NCI-H1930 (cell line): ENCODE results near the gene AGT.
"Not testable (repeated sequence)": the region's sequence is repeated elsewhere in the genome, so short reads cannot be mapped to it uniquely, and the experiment has no call there.

Experiments used
- DNase-seq, 2 experiments: peaks; one replicate each; lab custom pipeline; 2025; lab: John Stamatoyannopoulos, UW

The AGT gene

DNA sequence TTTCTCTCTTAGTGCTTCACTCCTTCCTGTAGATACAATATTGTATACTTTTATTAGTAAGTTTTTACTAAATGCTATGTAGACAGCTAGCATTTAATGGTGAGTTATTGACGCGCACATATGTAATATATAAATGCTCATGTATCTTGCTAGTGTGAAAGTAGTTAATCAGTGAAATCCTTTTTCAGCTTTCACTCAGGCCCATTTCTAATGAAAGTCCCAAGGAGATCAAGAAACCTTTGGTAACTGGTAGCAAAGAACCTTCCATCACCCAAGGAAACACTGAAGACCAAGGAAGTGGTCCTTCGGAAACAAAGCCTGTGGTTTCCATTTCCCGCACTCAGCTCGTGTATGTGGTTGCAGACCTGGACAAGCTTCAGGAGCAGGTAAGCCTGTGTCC lies 27.2 kb downstream of the AGT start:
- no peak for DNase-seq

DNA sequence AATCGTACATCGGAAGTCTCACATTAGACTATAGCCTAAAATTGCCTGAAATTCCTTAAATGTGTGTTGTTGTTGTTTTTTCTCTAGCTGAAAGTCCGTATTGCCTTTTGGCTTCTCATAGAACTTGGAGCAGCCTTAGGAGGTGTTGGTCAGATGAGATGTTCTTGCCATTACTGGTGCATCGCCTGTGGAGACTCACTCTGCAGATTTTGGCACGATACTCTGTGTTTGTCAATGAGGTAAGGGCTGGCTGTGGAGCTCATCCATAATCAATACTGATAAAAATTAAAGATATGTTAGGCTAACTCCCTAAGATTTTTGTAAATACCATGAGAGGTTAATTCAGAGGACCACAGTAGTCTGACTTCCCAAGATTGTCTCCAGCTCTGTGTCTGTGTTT lies 28.9 kb downstream of the AGT start:
- no peak for DNase-seq

DNA sequence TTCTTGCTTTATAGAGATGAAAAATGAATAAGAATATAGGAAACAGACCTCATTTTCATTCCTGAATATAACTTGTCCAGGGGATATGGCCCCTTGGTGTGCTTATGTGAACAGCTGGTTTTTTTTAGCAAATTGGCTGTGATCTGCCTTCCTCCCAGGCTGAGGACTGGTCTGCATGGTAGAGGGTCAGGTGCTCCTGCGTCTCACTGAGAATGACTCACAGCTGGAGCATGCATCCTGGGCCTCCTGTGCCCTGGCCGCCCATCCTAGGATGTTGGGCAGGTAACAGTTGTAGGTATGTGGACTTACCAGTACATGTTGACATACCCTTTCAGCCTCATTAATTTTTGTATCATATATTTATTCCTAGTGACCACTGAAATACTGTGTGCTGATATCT lies 29.8 kb downstream of the AGT start:
- no peak for DNase-seq

DNA sequence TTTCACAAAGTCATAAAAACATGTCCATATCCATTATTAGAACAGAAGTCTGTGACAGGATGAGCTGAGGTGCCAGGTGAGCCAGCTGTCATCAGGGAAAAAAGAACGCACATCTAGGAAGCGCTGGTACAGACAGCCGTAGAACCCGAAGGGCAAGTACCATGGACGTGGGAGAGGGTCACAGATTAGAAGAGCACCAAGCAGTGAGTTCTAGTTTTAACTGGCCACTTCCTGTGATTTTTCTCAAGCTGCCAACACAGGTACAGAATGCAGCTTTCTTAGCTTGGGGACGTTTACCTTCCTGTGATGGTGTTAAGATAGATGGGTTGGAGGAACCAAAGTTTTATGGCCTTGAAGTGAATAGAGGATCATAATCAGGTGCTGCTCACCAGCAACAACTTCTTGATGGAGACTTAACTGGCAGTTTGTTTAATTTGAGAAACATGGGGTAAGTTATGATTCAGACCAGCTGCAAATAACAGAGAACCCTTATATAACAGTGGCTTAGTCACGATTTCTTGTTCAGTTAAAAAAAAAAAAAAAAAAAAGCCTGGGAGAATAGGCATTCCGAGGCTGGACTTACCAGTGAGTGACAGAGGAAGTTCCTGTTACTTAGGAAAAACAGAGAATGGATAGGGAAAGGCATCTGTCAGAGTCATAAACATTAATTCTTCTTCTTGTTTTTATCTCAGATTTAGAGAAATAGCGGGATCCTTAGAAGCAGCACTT lies 30.9 kb downstream of the AGT start:
- DNase-seq = no peak

DNA sequence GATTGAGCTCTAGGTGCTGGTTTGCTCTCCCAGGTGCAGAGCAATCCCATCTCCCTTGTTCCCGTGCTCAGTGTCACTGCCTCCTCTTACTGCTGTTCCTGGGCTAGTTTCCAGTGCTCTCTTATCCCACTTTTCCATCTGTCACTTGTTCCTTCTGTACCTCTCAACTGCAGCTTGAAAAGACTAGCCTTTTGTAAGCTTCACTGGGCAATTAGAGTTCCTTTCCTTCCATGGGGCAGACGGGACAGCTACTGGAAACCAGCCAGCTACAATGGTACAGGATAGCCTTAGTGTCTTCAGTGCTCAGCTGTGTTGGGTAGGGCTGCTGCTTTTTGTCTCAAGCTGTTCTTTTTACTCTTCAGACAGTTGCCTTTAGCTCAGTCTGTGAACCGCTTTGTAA lies 31.6 kb downstream of the AGT start:
- DNase-seq = no peak

DNA sequence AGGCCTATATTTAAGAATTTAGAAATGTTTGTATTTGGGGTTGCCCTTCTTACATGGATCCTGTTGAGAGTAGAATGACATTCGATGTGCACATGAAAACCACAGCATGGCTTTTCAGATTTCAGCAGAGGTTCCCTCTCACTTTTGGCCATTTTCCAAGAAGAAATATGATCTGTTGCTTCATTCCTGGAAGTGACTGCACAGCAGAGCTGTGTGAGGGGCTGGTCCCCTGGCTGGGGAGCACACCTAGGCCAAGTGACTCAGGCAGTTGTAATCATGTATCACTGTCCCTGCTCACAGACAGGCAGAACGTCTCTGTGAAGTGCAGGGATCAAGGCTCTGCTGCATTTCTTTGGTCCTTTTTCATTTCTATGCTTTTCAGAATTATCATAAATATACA lies 32.3 kb downstream of the AGT start:
- peak in 1 of 2 experiments; percentile 7 for DNase-seq

DNA sequence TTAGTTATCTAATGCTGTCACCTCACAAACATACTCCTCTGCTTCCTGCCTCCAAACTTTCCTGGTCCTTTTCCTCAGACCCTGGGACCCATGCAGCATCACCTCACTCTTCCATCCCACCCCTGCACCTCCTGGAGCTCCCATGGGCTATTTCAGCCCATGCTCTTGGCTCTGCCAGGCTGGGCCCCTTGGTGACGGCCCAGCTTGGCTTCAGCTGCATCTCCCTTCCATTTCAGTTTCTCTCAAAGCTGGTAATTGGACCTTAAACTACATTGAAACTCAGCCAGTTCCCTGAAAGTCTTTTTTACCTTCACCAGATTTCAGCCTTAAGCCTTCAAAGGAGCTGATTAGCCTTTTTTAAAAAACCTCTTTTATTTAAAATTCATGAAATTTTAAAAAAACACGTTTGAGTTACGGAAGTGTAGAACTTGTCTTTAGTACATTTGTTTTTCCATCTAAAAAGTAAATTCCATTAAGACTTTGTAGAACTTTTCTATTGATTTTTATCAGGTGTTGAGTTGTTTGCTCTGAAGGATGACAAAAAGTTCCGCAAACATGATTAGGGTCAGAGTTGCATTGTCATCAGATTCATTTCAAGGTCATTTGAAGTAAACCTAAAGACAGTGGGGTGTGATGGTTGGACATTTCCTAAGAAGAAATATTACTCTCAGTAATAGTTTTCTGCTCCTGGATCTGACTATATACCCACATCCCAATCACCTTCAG lies 33.5 kb downstream of the AGT start:
- DNase-seq = no peak

DNA sequence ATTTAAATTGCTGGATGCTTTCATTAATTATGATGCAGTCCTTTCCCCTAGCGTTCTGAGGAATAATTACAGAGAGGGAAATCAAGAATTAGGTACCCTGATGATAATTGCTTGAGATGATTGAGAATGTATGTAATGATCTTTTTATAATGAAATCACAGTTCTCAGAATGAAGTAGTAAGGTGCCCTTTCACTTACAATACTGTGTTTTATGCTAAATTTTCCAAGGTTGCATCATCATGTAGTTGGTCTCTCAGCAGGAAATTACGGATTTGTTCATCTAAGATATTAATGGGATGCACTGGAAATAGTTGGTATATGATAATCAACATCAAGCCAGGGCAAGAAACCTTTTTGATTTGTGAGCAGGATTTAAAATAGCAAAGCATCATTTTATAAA lies 34.1 kb downstream of the AGT start:
- DNase-seq = no peak

DNA sequence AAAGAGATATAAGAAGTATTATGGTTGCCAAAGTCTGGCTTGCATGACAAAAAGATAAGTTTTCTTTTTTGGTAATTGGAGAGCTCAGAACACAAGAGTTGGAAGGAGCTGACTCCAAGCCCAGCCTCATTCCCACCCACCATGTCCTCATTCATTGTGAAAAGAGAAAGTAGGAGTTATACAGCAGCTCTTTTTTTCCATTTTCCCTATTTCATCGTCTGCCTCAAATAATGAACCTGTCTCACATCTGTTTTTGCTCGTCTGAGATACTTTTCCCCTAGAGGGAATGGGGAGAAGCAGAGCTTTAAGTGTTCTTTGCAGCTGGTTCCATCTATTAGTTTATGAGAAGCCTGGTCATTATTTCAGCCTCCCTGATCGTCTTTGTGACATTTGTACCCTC lies 34.7 kb downstream of the AGT start:
- DNase-seq = no peak

DNA sequence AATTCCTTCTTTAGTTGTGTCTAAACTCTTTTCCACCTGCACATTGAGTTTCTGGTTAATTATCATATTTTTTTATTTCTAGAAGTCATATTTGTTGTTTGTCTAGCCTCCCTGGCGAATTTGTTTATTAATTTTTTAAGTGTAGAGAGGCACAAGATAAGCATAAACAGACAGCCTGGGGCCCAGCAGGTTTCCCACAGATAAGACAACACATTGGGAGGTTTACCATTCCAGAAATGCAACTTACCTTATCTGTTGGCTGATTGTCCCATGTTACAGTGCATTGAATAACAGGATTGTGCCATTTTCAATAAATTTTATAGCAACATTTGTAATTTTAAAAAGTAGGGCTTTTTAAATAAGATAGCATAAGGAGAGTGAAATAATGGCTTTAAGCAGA lies 36.7 kb downstream of the AGT start:
- no peak for DNase-seq

DNA sequence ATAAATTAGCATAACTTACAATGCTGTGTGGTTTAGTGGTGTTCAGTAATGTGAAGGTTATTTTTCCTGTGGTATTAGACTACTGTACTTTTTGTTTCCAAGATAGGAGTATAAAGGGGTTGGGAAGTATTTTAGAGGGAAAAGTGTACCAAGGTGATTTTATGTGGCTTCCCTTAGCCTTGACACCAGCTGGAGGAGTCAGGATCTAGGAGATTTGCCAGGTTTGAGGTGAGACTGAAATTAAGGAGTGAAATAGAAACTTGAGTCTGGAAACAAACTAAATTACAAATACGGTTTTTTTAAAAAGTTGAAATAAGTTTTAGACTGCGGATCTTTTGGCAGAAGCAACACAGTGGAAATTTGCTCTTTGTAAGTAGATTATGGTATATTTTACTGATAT lies 39.3 kb downstream of the AGT start:
- DNase-seq = no peak

DNA sequence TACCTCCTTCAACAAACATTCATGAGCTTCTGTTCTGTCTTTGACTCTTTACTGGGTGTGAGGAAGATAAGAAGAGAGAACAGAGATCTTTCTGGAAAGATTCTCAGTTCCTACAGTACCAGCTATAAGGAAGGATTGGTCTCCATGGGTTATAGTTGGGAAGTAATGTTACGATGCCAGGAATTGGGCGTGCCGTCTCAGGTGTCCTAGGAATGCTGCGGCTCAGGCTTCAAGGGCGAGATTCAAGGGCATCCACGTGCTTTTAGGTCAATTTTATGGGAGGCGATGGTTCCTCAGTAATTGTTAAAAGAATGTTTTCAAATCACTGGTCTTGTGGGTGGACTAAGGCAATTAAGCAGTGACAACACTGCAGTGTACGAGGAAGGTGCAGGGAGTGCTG lies 44.4 kb downstream of the AGT start:
- DNase-seq = no peak

DNA sequence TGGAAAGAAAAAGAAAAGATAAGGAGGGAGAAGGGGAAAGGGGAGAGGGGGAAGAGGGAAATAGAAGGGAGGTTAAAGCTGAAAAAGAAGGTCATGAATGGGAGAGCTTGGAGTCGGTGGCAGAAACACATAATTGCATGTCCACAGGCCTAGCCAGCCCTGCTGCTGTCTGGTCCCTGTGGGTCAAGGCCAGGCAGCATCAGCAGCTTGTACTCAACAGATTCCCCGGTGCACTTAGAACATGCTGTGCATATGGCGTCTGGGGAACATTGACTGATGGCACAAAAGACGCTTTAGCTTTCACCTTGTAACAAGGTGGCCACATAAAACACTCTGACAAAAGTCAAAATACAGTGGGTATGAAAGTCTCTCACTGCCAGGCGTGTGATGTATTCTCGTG lies 45.7 kb downstream of the AGT start:
- no peak for DNase-seq

DNA sequence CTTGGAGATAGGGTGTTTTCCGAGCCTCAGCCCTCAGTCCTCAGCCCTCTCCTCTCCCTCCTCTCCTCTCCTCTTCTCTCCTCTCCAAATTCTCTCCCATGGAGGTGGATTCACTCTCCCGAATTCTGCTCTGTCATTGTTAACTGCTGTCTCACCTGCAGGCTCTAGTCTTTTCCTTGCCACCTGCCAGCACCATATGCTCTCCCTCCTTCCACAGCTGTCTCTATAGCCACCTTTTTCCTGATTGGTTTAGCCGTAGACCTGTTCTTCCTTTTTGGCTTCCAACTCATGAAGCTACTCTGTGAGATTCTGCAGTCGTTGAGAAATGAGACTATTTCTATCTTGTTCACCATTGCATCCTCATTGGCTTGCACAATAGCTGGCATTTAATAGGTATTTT lies 51.9 kb downstream of the AGT start:
- DNase-seq = no peak

DNA sequence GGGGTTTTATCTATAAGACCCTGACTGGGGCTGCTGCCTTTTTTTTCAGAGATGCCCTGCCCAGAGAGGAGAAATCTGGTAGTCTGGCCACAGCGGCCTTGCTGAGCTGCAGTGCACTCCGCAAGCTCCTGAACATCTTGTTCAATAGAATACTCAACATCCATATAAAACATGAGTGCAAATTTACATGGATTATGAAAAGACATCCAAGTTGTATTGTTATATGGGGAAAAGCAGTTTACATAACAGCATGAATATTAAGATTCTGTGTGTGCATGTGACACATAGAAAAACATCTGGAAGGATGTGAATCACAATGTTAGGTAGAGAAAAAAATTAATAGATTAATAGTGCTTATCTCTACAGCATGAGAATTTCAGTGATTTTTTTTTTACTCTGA lies 55.2 kb downstream of the AGT start:
- DNase-seq = no peak

DNA sequence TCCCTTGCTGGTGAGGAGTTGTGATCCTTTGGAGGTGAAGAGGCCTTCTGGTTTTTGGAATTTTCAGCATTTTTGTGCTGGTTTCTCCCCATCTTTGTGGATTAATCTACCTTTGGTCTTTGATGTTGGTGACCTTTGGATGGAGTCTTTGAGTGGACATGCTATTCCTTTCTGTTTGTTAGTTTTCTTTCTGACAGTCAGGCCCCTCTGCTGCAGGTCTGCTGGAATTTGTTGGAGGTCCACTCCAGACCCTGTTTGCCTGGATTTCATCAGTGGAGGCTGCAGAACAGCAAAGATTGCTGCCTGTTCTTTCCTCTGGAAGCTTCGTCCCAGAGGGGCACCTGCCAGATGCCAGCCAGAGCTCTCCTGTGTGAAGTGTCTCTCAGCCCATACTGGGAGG lies 55.8 kb downstream of the AGT start:
- not testable (repeated sequence) for DNase-seq

DNA sequence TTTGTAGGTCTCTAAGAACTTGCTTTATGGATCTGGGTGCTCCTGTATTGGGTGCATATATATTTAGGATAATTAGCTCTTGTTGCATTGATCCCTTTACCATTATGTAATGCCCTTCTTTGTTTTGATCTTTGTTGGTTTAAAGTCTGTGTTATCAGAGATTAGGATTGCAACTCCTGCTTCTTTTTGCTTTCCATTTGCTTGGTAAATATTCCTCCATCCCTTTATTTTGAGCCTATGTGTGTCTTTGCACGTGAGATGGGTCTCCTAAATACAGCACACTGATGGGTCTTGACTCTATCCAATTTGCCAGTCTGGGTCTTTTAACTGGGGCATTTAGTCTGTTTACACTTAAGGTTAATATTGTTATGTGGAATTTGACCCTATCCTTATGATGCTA lies 57.2 kb downstream of the AGT start:
- not testable (repeated sequence) for DNase-seq
